ENCODE data around the gene ARHGEF12. TPM values are rescaled to one million over a fixed set of nuclear protein-coding genes. Genes with fewer than 3 reads are reported as not detected.

The ARHGEF12 gene
- total and polyA plus RNA-seq, 4 donors: 19.0 to 243 (median 55.6) TPM

DNA sequence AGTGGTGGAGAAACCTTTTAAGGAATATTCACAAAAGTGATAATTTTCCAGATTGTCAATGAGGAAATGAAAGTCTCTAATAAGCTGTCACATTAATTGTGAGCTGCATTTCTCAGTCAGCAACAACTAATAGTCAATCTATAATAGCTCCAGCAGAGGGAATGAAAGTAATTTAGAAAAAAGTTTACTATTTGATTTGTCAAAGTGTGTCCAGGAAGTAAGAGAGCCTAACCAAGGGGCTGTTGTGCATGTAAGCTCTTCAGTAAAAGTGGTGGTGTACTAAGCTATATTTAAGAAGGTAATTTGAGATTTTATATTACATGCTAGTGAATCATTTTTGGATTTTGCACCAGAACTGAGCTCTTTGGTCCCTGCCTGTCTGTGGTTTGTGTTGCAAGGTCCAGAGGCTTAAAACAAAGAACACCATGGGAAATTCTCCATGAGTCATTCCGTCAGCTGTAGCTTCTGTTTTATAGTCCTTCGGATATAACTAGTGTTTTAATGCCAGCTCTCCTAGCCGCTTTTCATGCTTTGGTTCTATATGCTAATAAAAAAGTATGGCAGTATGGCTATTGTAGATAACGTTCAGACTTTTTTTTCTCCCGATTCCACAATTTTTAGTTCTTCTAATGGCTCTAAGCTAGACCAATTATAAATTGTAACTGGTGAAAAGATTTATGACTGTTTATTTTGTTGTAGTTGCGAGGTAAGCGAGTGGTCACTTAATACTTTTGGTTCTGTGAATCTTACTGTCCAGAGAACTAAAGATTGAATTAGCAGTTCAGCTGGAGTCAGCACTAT, 64.6 kb downstream of the ARHGEF12 start:
- H3K27ac ChIP-seq (ENCODE audit: low read depth in 1 of 2, low read length in 1 of 2): peak overlapping the region in 1 of 2 donors; percentile 53
- DNase-seq: peak in 1 of 3 donors; percentile 24
- no peaks in the 10 kb centered on the region for H3K36me3 ChIP-seq (ENCODE audit: control insufficient read depth in 4 of 4, insufficient read depth in 4 of 4, low read length in 4 of 4)
- no peaks in the 10 kb centered on the region for H3K9me3 ChIP-seq (ENCODE audit: control insufficient read depth in 4 of 4, insufficient read depth in 3 of 4, low read length in 3 of 4)
- WGBS, 2 donors: 37 to 62% methylated on average over 7 of the region's 7 CpGs
- no peak overlapping the region for H3K4me3 ChIP-seq
- no peak overlapping the region for H3K9ac ChIP-seq (ENCODE audit: insufficient read depth in 1 of 2, low read length in 2 of 2)
- no peaks in the 10 kb centered on the region for H3K27me3 ChIP-seq (ENCODE audit: control insufficient read depth in 3 of 3, insufficient read depth in 3 of 3, low read length in 2 of 3)
- peak; percentile 85 for ATAC-seq (ENCODE audit: insufficient read depth, low FRiP score)
- peaks cover 3 to 25% (median 7%) of the 10 kb centered on the region in 5 donors for H3K4me1 ChIP-seq (ENCODE audit: control insufficient read depth in 5 of 5, insufficient read depth in 5 of 5, low read length in 5 of 5)
- TF ChIP-seq CTCF (IDR thresholded peaks at IDR 0.05; ENCODE audit: control extremely low read depth, extremely low read depth): no peak

DNA sequence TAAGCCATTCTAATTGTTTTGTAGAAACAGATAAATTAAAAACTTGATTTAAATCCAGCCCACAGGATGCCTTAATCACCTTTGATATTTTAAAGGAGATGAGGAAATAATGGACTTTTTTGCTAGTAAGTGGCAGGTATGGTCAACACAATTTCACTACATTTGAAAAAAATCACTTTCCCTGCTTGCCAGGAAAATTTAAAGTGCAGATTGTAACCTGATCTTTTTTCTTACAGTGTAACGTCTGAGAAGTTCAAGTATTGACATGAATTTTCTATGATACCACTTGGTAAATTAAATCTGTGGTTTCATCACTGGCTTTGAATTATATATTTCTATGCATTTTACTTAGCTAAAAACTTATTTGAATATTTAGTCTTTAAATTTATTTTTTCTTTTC, 65.3 kb downstream of the ARHGEF12 start:
- peak in 1 of 3 donors; percentile 43 for DNase-seq
- no peaks in the 10 kb centered on the region for H3K36me3 ChIP-seq (ENCODE audit: control insufficient read depth in 4 of 4, insufficient read depth in 4 of 4, low read length in 4 of 4)
- peaks cover 3 to 25% (median 7%) of the 10 kb centered on the region in 5 donors for H3K4me1 ChIP-seq (ENCODE audit: control insufficient read depth in 5 of 5, insufficient read depth in 5 of 5, low read length in 5 of 5)
- H3K4me3 ChIP-seq: no peak overlapping the region
- 54 to 73% methylated on average over 1 of the region's 1 CpG for WGBS, 2 donors
- TF ChIP-seq CTCF (IDR thresholded peaks at IDR 0.05; ENCODE audit: control extremely low read depth, extremely low read depth): no peak
- no peak overlapping the region for H3K9ac ChIP-seq (ENCODE audit: insufficient read depth in 1 of 2, low read length in 2 of 2)
- H3K27me3 ChIP-seq (ENCODE audit: control insufficient read depth in 3 of 3, insufficient read depth in 3 of 3, low read length in 2 of 3): no peaks in the 10 kb centered on the region
- H3K9me3 ChIP-seq (ENCODE audit: control insufficient read depth in 4 of 4, insufficient read depth in 3 of 4, low read length in 3 of 4): no peaks in the 10 kb centered on the region
- ATAC-seq (ENCODE audit: insufficient read depth, low FRiP score): no peak
- H3K27ac ChIP-seq (ENCODE audit: low read depth in 1 of 2, low read length in 1 of 2): no peak overlapping the region

- no peaks in the 10 kb centered on the region for H3K36me3 ChIP-seq (ENCODE audit: control insufficient read depth in 4 of 4, insufficient read depth in 4 of 4, low read length in 4 of 4)
- H3K27ac ChIP-seq (ENCODE audit: low read depth in 1 of 2, low read length in 1 of 2): no peak overlapping the region
- H3K9me3 ChIP-seq (ENCODE audit: control insufficient read depth in 4 of 4, insufficient read depth in 3 of 4, low read length in 3 of 4): no peaks in the 10 kb centered on the region
- ATAC-seq (ENCODE audit: insufficient read depth, low FRiP score) (no peak), DNase-seq (no peak)
- H3K4me1 ChIP-seq (ENCODE audit: control insufficient read depth in 5 of 5, insufficient read depth in 5 of 5, low read length in 5 of 5): peaks cover 3 to 22% (median 7%) of the 10 kb centered on the region in 5 donors
- no peak overlapping the region for H3K9ac ChIP-seq (ENCODE audit: insufficient read depth in 1 of 2, low read length in 2 of 2)
- TF ChIP-seq CTCF (IDR thresholded peaks at IDR 0.05; ENCODE audit: control extremely low read depth, extremely low read depth): no peak
- no peak overlapping the region for H3K4me3 ChIP-seq
- no peaks in the 10 kb centered on the region for H3K27me3 ChIP-seq (ENCODE audit: control insufficient read depth in 3 of 3, insufficient read depth in 3 of 3, low read length in 2 of 3)
Measured at GRCh38 chr11:120403966-120404365, 67.8 kb downstream of the ARHGEF12 start.

Measured in lung (tissue), 12 donors.